Prostate gland (tissue), 2 donors: ENCODE results near the gene HDAC4. TPM values are rescaled to one million over a fixed set of nuclear protein-coding genes. Genes with fewer than 3 reads are reported as not detected.

Experiments
- DNase-seq: peaks from one replicate; pipeline ENCODE4 v3.0.0-alpha.2; 2019; ENCODE audit warnings: low spot score
- H3K27ac ChIP-seq, 2 donors: fragments of 200-600 bp; sonication (generic); 2 replicates each; pipeline ENCODE4 v1.5.1; 2017 to 2019
- H3K27me3 ChIP-seq: fragments of 200-600 bp; sonication (generic); replicated peaks from 2 replicates; pipeline ENCODE4 v1.5.1; 2019; ENCODE audit not compliant: insufficient read depth
- H3K36me3 ChIP-seq, 2 donors: fragments of 200-600 bp; sonication (generic); 1 replicate in 1 of 2; 2 replicates in 1 of 2; pipeline versions ENCODE4 v1.5.1 to v1.8.1; 2017 to 2019
- H3K4me1 ChIP-seq: fragments of 200-600 bp; sonication (generic); replicated peaks from 2 replicates; pipeline ENCODE4 v1.5.1; 2019
- H3K4me3 ChIP-seq, 2 donors: fragments of 200-600 bp; sonication (generic); 2 replicates each; pipeline ENCODE4 v1.5.1; 2017 to 2019
- H3K9me3 ChIP-seq: fragments of 200-600 bp; sonication (generic); 2 replicates; pipeline ENCODE4 v1.5.1; 2017
- POLR2A ChIP-seq: fragments of 450-650 bp; IDR thresholded peaks from one replicate; pipeline ENCODE4 v1.6.1; 2016; ENCODE audit warnings: antibody characterized with exemption, mild to moderate bottlenecking
- POLR2AphosphoS5 ChIP-seq: sonication (generic); formaldehyde crosslinking; IDR thresholded peaks from one replicate; pipeline ENCODE4 v1.6.1; 2017; ENCODE audit warnings: antibody characterized with exemption
- WGBS: methylation state at CpG from one replicate; pipeline ENCODE4 v1.1.5; 2018; 5-methylcytosine and 5-hydroxymethylcytosine counted together
- intact Hi-C: fragments of 100-400 bp; cut with DNase I; formaldehyde crosslinking; loops from one replicate; pipeline ENCODE4 v1.14.2; 2022
- total RNA-seq, 2 donors: library from RNA; depleted of rRNA; stranded (reverse); fragments of >200 nt; gene quantifications; one replicate each; pipeline ENCODE4 v1.1.0, GENCODE V29; 2016
- TF ChIP-seq, protein P1 (sequence below), 4 experiments: fragments of 200-600 bp in 2 of 4; fragments of 450-650 bp in 2 of 4; sonication (generic) in 2 of 4; IDR thresholded peaks; 1 replicate in 3 of 4; 2 replicates in 1 of 4; pipeline ENCODE4 v1.5.1; 2016 to 2019; ENCODE audit warnings: antibody characterized with exemption in 4 of 4, mild to moderate bottlenecking in 2 of 4, moderate library complexity in 2 of 4

The HDAC4 gene
- total RNA-seq, 2 donors from 2014 or later, result 41.8 to 44.2 TPM

DNA sequence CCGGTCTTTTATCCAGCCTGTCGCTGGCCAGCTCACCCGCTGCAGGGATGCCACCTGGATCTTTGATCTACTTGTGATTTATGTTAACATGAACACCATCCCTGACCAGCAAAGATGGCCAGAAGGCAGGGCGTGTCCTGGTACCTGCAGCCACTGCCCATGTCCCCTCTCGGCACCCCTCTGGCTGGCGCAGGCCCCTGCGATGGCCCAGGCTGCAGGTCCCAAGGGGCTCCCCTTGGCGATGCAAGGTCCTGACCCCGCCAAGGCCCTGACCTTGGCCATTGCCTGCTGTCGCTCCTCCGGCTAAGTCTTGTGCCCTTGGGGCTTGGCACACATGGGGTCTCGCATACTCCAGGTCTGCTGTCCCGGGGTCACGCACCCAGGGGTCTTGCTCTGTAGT lies 338.1 kb downstream of the HDAC4 start:
- 94% methylated on average over 14 of the region's 14 CpGs for WGBS
- no peak overlapping the region for H3K27ac ChIP-seq
- H3K4me1 ChIP-seq, result no peaks in the 10 kb centered on the region
- DNase-seq, result no peak
- TF ChIP-seq, protein P1, sequence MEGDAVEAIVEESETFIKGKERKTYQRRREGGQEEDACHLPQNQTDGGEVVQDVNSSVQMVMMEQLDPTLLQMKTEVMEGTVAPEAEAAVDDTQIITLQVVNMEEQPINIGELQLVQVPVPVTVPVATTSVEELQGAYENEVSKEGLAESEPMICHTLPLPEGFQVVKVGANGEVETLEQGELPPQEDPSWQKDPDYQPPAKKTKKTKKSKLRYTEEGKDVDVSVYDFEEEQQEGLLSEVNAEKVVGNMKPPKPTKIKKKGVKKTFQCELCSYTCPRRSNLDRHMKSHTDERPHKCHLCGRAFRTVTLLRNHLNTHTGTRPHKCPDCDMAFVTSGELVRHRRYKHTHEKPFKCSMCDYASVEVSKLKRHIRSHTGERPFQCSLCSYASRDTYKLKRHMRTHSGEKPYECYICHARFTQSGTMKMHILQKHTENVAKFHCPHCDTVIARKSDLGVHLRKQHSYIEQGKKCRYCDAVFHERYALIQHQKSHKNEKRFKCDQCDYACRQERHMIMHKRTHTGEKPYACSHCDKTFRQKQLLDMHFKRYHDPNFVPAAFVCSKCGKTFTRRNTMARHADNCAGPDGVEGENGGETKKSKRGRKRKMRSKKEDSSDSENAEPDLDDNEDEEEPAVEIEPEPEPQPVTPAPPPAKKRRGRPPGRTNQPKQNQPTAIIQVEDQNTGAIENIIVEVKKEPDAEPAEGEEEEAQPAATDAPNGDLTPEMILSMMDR (IDR thresholded peaks at IDR 0.05), result no peak
- TF ChIP-seq POLR2A, result no peak
- TF ChIP-seq POLR2AphosphoS5, result no peak
- H3K4me3 ChIP-seq, result no peak overlapping the region
- H3K9me3 ChIP-seq, result no peaks in the 10 kb centered on the region
- peaks cover 2 to 10% of the 10 kb centered on the region in 2 donors for H3K36me3 ChIP-seq
- no peaks in the 10 kb centered on the region for H3K27me3 ChIP-seq
- intact Hi-C loops, result no loop called here

DNA sequence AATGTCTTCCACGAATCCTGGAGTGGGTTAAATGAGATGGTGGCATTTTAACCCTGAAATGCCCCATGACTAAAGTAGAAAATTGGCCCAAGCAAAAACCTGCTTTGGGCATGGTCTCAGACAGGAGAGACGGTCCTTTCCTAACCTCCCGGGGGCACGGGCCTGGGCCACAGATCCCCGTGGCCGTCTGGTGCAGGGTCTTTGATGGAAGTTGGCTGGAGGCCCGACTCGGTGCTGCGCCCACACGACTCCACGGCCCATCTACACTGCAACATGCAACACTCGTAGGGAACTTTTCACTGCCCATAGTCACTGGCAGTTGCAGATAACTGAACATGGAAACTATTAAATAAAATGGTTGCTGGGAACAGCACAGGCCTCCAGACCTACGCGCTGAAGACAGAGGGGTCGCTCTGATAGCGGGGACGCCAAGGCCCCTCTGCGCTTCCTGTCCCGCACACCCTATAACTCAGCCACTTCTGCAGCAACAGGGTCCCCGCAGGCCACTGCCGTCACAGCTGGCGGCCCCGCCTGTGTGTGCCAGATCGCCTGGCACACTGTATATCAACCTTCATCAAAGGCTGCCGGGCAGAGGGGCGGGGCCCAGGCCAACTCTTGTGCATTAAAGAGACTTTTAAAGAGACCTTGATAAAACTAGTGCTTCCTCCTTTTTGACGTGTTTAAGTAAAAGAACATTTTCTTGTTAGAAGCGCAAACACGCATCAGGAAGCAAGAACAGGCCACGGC lies 338.8 kb downstream of the HDAC4 start:
- no peak for DNase-seq
- H3K9me3 ChIP-seq, result no peaks in the 10 kb centered on the region
- H3K27me3 ChIP-seq, result no peaks in the 10 kb centered on the region
- intact Hi-C loops, result no loop called here
- H3K4me3 ChIP-seq, result no peak overlapping the region
- H3K27ac ChIP-seq, result no peak overlapping the region
- H3K36me3 ChIP-seq, result peaks cover 2 to 10% of the 10 kb centered on the region in 2 donors
- no peaks in the 10 kb centered on the region for H3K4me1 ChIP-seq
- TF ChIP-seq POLR2A, result no peak
- no peak for TF ChIP-seq POLR2AphosphoS5
- TF ChIP-seq, protein P1 (IDR thresholded peaks at IDR 0.05), result no peak
- WGBS, result 75% methylated on average over 30 of the region's 30 CpGs

DNA sequence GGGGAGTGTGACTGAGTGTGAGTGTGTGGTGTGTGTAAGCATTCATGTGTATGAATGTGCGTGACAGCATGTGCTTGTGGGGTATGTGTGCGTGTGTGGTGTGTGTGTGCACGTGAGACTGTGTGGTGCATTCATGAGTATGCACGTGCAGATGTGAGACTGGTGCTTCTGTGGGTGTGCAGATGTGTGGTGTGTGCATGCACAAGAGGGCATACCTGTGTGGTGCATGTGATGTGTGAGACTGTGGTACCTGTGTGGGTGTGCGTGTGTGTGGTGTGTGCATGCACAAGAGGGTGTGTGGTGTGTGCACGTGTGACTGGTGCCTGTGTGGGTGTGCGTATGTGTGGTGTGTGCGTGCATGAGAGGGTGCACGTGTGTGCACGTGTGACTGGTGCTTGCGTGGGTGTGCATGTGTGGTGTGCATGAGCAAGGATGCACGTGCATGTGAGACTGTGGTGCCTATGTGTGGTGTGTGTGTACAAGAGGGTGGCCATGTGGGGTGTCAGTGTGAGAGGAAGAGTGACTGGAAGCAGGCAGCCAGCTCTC lies 339.6 kb downstream of the HDAC4 start:
- WGBS, result 94% methylated on average over 12 of the region's 12 CpGs
- H3K27ac ChIP-seq, result no peak overlapping the region
- no peaks in the 10 kb centered on the region for H3K4me1 ChIP-seq
- H3K9me3 ChIP-seq, result no peaks in the 10 kb centered on the region
- no peaks in the 10 kb centered on the region for H3K27me3 ChIP-seq
- intact Hi-C loops, result no loop called here
- H3K4me3 ChIP-seq, result no peak overlapping the region
- DNase-seq, result no peak
- peaks cover 2 to 6% of the 10 kb centered on the region in 2 donors for H3K36me3 ChIP-seq
- TF ChIP-seq POLR2AphosphoS5 (no peak), POLR2A (no peak)
- TF ChIP-seq, protein P1 (IDR thresholded peaks at IDR 0.05), result no peak

DNA sequence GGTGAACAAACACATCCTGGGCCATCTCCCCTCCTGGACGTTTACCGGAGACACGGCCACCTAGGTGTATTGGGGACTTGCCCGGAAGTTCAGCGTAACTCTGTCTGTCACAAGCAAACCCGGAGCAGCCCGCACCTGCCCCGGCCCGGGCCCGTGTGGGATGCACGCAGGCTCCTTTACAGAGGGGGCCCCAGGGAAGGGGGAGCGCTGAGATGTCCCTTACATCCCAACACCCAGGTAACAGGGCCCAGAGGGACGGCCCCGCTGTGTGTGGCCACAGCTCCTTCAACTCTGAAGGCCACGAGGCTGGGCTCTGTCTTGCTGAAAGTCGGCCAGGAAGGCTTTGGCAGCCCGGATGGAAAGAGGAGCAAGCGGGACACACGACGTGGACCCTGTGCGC lies 340.1 kb downstream of the HDAC4 start:
- Histone ChIP-seq H3K9me3 (no peaks in the 10 kb centered on the region), H3K27me3 (no peaks in the 10 kb centered on the region), H3K36me3 (peaks cover 0 to under 1% of the 10 kb centered on the region in 2 donors), H3K27ac (no peak overlapping the region), H3K4me1 (no peaks in the 10 kb centered on the region), H3K4me3 (no peak overlapping the region)
- DNase-seq, result no peak
- TF ChIP-seq POLR2AphosphoS5 (no peak), POLR2A (no peak)
- TF ChIP-seq, protein P1 (IDR thresholded peaks at IDR 0.05), result no peak
- intact Hi-C loops, result no loop called here
- WGBS, result 92% methylated on average over 21 of the region's 21 CpGs

DNA sequence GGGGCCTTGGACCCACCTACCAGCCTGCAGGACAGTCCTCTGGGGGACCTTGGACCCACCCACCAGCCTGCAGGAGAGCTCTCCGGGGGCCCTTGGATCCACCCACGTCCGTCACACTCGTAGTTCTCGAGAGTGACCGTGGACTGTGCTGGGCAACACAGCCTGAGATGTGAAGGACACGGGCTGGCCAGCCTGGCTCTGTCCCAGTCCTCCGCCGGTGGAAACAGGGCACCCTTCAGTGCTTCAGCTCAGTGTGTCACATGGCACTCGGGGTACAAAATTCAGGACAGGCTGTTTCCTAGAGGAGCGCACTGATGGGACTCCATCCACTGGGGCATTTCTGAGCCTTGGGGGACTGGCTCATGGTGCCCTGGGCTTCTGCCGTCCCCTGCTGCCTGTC lies 341.0 kb downstream of the HDAC4 start:
- intact Hi-C loops, result no loop called here
- H3K27me3 ChIP-seq, result no peaks in the 10 kb centered on the region
- H3K9me3 ChIP-seq, result no peaks in the 10 kb centered on the region
- no peaks in the 10 kb centered on the region for H3K36me3 ChIP-seq
- no peak for DNase-seq
- WGBS, result 94% methylated on average over 12 of the region's 12 CpGs
- H3K27ac ChIP-seq, result no peak overlapping the region
- TF ChIP-seq, protein P1 (IDR thresholded peaks at IDR 0.05), result no peak
- TF ChIP-seq POLR2AphosphoS5 (no peak), POLR2A (no peak)
- no peak overlapping the region for H3K4me3 ChIP-seq
- H3K4me1 ChIP-seq, result no peaks in the 10 kb centered on the region
